NCI-H2227 (cell line): ENCODE results near the gene PTCD1.
A peak's percentile ranks its signal among the peaks of the same experiment; 100 is the strongest.

Experiments used
- DNase-seq: peaks from one replicate; lab custom pipeline; 2025; ENCODE audit not compliant: unreplicated experiment; lab: John Stamatoyannopoulos, UW

Gene PTCD1, protein sequence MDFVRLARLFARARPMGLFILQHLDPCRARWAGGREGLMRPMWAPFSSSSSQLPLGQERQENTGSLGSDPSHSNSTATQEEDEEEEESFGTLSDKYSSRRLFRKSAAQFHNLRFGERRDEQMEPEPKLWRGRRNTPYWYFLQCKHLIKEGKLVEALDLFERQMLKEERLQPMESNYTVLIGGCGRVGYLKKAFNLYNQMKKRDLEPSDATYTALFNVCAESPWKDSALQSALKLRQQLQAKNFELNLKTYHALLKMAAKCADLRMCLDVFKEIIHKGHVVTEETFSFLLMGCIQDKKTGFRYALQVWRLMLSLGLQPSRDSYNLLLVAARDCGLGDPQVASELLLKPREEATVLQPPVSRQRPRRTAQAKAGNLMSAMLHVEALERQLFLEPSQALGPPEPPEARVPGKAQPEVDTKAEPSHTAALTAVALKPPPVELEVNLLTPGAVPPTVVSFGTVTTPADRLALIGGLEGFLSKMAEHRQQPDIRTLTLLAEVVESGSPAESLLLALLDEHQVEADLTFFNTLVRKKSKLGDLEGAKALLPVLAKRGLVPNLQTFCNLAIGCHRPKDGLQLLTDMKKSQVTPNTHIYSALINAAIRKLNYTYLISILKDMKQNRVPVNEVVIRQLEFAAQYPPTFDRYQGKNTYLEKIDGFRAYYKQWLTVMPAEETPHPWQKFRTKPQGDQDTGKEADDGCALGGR

DNA sequence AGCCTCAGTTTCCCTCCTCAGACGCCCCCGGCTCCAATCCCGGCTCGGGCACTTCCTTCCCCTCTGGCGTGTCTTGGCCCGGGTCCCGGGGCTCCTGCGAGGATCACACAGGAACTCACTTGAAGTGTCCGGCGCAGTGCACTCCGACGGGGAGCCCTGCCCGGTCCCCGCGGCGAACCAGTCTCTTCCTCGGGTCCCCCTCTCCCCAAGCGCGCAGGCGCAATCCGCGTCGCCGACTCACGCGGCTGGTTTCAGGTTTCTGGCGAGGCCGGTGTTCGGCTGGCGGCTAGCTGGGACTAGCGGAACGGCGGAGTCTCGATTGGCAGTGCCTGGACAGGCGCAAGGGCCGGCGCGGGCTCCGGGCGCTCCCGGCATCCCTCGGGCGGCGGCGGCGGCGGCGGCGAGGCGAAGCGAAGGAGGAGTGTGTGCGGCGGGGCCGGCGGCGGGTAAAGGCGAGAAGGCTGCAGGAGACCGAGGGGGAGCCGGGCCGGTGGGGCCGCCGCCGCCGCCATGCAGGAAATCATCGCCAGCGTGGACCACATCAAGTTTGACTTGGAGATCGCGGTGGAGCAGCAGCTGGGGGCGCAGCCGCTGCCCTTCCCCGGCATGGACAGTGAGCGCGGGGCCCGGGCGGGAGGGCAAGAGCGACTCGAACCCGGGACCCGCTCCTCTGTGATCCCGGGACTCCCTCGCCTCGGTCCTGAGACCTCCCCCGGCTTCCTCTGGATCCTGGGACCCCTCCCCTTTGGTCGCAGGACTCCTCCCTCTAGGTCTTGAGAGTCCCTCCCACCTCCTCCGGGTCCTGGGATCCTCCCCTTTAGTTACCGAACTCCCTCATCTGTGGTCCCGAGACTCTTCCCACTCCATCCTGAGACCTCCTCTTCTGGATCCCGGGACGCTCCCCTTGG lies at the start of gene PTCD1, which contains the start of gene CPSF4:
Gene PTCD1, minus strand, starts transcription at position 226 of the 908 bp plus-strand sequence. CDS start 3,556 bp downstream, outside the sequence.
Gene CPSF4, plus strand, starts transcription at position 371 of the 908 bp plus-strand sequence. Its CDS starts 140 bp downstream, at position 511.
- DNase-seq: peak; percentile 98

DNA sequence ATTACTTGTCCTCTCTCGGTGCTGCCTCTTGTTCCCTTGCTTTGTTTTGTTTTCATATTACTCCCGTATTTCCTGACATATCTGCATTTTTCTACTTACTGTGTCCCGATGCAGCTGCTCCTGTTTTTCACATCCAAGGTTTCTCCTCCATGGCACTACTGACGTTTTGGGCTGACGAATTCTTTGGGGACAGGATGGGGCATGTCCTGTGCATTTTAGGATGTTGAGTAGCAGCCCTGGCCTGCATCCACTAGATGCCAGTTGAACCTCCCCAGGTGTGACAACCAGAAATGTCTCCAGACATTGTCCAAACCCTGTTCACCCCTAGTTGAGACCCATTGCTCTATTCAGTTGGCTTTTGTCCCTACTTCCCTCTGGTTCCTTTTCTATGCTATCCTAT lies 46.5 kb upstream of the PTCD1 start:
- DNase-seq: no peak

- DNase-seq: no peak
These were observed 40.2 kb upstream of the PTCD1 start for GRCh38 chr7:99478464-99479440.

- DNase-seq: no peak
These were observed 37.5 kb upstream of the PTCD1 start for GRCh38 chr7:99476107-99476506.

GRCh38 chr7:99473315-99473596 lies 34.7 kb upstream of the PTCD1 start:
- DNase-seq: peak; percentile 64

GRCh38 chr7:99472561-99473314 lies 34.1 kb upstream of the PTCD1 start, which contains the start of gene ZNF789:
Gene ZNF789, plus strand, starts transcription at chr7:99472890. Its CDS starts 3,567 bp downstream, at chr7:99476457.
- peak; percentile 99 for DNase-seq

DNA sequence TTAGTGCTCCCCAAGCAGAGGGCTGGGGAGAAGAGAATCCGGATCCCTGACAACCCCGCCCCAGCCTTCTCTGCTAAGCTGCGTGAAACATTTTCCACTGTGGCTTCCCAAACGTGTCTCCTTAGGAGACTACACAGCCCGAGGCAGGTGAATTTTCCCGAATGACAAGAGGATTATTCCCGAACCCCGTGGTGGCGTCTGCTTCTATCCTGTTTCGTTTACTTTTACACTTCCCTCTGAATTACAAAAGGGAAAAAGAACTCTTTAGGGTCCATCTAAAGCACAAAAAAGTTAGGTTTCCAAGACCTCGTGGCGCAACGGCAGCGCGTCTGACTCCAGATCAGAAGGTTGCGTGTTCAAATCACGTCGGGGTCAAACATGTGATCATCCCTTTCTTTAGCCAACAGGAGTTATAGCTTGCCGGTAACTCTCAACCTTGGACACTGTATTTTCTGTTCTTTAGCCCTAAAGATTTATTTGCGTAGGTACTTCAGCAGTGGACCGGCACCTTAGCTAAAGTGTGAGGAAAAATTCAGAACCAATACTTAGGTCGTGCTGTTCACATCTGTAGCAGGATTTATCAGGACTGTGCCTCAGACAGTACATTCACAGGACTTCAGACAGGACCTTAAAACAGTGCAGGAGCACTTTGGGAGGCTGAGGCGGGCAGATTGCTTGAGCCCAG lies 30.9 kb upstream of the PTCD1 start:
- DNase-seq: no peak

DNA sequence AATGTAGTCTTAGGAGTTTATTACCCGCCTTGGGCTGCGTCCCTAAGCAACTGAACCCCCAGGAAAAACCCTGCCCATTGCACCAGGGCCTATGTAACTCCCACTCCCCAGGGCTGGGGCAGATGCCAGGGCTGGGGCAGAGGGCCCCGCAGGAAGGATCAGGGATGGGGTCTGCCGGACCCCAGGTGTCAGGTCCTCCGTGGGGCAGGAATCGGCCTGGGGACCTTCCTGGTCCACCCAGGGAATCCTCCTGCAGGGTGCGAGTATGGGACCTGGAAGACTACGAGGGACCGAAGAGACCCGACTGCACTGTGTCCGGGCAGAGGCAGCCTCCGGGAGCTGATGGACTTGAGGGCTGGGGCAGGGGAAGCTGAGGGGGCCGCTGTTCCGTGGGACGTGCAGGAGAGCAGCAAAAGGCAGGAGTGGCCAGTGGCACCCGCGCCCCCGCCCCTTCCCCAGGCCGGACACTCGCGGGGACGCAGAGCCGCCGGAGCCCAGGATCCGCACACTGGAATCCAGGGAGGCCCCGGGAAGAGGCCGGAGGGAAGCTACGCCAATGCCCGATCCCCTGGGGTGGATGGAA lies 29.8 kb upstream of the PTCD1 start:
- no peak for DNase-seq

DNA sequence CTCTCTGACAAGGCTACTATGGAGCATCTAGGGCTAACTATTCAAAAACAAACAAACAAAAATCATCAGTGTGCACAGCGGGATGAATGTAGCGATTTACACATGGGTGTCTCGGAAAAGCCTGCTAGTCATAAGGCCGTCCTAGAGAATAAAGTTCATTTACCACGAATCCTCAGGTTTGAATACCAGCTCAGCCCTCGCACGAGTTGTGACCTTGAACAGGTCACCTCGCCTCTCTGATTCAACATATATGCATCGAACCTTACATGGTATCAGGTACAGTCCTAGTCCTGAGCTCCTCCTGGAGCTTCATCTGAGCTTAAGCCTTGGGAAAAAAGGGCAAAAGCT lies 26.8 kb upstream of the PTCD1 start:
- no peak for DNase-seq

GRCh38 chr7:99461221-99461620 lies 22.6 kb upstream of the PTCD1 start:
- DNase-seq: no peak

DNA sequence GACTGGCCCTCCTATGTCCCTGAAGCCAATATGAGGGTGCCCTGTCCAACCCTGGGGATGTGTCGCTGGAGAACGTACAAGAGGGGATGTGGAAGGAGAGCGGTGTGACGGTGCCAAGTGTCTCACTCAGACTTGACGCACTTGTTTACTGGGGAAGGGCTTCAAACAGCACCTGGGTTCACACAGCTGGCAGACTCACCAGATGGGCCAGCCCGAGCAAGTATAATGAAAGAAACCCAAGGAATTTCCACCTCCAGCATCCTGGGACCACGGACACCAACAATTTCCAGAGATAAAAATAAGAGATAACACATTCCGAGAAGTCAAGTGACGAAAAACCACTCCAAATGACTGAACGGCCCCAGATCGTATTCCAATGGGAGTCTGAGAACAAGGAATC lies 22.1 kb upstream of the PTCD1 start:
- DNase-seq: no peak

DNA sequence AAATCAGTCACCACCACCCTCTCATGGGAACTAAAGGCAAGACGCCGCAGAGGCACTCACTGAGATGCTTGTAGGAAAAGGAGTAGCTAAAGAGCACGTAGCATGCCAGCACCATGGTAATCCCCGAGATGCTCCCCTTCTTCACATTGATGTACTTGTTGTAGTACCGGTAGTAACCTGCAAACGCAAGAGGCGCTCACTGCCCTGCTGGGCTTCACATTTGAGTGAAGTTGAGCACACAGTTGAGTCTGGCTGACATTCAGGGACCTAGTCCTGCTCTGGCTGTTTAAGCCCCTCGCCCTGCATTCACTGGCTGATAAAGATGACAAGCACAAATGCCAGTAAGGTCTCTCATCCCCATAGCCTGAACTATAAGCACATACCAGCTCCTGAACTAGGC lies 20.5 kb upstream of the PTCD1 start:
- DNase-seq: peak; percentile 14

DNA sequence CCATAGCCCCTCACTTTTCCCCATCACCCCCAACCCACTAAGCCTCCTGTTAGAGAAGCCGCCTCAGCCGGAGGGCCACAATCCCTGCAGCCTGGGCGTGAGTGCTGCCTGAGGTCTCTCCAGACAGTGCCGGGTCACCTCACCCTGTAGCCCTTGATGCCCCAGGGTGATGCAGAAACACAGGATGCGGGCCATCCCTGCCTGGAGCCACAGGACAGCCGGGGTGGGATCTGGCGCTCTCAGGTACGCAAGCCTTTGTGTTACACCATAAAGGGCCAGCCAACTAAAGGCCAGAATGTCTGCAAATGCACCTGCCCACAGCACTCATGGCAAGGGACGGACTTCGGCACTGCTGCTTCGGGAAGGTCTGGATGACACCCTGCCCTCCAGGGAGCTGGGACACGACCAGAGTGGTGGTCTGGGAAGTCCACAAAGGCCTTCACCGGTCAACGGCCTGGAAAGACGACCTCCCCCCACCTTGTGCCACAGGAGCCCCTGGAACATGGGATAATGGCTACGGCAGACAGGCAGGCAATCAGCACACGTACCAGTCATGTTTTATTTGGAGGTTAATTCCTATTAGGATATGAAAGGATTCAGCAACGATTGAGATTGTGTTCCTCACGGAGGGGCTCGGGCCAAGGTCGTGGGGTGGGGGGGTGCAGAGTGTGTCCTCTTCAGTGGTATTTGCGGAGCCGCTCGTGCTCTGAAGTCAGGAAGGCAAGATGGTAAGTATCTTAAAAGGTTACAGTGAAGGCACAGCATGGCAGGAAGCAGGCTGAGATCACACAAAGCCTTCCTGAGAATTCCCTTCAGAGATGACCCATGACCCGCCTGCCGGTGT lies 19.3 kb upstream of the PTCD1 start:
- no peak for DNase-seq

- no peak for DNase-seq
These were observed 18.6 kb upstream of the PTCD1 start for GRCh38 chr7:99457050-99457649.

GRCh38 chr7:99456288-99456687 lies 17.7 kb upstream of the PTCD1 start:
- no peak for DNase-seq

DNA sequence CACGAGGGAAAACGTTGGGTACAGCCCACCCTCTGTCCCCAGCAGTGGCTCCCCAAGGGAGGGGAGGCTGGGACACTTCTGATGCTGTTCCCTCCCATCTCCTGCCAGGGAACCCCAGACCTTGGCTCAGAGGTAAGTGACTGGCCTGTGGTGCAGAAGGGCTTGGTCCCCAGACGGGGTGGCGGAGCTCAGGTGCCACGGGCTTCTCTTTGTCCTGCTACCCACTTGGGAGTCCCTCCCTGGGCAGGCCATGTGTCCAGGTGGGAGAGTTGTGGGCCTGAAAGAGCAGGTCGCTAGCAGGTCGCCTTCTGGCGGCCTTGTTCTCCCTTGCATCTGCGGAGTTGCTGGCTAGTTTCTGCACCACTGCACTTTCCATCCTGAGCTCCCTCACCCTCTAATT lies 17.3 kb upstream of the PTCD1 start:
- no peak for DNase-seq

DNA sequence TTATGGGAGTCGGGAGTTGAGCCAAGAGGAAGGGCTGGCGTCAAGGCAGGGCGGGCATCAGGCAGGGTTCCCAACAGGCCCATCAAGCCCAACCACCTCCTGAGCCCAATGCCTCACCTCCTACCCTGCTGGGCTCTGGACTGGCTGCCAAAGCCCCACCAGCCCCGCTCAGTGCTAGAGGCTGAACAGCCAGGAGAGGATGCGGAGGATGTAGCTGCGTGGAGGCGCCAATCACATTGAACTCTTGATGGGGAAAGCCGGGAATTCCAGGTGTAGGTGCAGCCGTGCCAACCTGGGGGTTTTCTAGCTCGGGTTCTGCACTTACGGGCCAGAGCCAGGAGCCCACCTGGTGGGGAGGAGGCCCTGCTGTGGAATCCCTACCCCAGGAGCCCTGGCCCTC lies 14.5 kb upstream of the PTCD1 start:
- no peak for DNase-seq
